ENCODE measurements around the gene ALKBH2. TPM values are rescaled to one million over a fixed set of nuclear protein-coding genes. Genes with fewer than 3 reads are reported as not detected.
A peak's percentile ranks its signal among the peaks of the same experiment; 100 is the strongest.
"Not testable (repeated sequence)": the region's sequence is repeated elsewhere in the genome, so short reads cannot be mapped to it uniquely, and the experiment has no call there.

Gene ALKBH2
- total RNA-seq, 6 donors from 2014 or later: 1.9 to 16.4 (median 12.4) TPM

GRCh38 chr12:109053382-109054123 is 39.7 kb downstream of the ALKBH2 start:
- ATAC-seq (ENCODE audit: low FRiP score in 2 of 2) (peak in 1 of 2 donors; percentile 8), DNase-seq (no peak)
- Histone ChIP-seq H3K9me3 (no peaks in the 10 kb centered on the region), H3K4me1 (peaks cover 11 to 23% (median 16%) of the 10 kb centered on the region in 4 donors), H3K36me3 (peaks cover 0 to 9% (median 7%) of the 10 kb centered on the region in 4 donors), H3K4me3 (peak overlapping the region; percentile 80 to 99 (median 94)), H3K27me3 (no peaks in the 10 kb centered on the region), H3K27ac (peak overlapping the region; percentile 83 to 93 (median 91))
- TF ChIP-seq EP300 (IDR thresholded peaks at IDR 0.05): no peak
- peak in 1 of 4 donors; percentile 37 for TF ChIP-seq POLR2A (IDR thresholded peaks at IDR 0.05)
- WGBS, 2 donors: 17 to 18% methylated on average over 9 of the region's 9 CpGs

- peaks cover 11 to 23% (median 16%) of the 10 kb centered on the region in 4 donors for H3K4me1 ChIP-seq
- TF ChIP-seq POLR2AphosphoS5 (IDR thresholded peaks at IDR 0.05) (peak; percentile 61 to 82), EP300 (IDR thresholded peaks at IDR 0.05) (no peak), POLR2A (IDR thresholded peaks at IDR 0.05) (peak in 3 of 4 donors; percentile 28 to 51 (median 44))
- 1% methylated on average over 23 to 46 of the region's 61 CpGs for WGBS, 2 donors
- H3K36me3 ChIP-seq: peaks cover 0 to 3% (median under 1%) of the 10 kb centered on the region in 4 donors
- peak; percentile 96 to 98 for ATAC-seq (ENCODE audit: low FRiP score in 2 of 2)
- H3K9me3 ChIP-seq: no peaks in the 10 kb centered on the region
- peak; percentile 87 to 95 for DNase-seq
- H3K4me3 ChIP-seq: peak within 1 kb of the TSS; percentile 80 to 99 (median 94)
- H3K27me3 ChIP-seq: no peaks in the 10 kb centered on the region
- peak within 1 kb of the TSS; percentile 83 to 93 (median 91) for H3K27ac ChIP-seq
These were observed 40.6 kb downstream of the ALKBH2 start, which contains the start of gene USP30 for GRCh38 chr12:109052414-109053323. Gene USP30 (plus strand): TSS chr12:109052576. CDS start chr12:109052679, 103 bp downstream.

- no peak for DNase-seq
- Histone ChIP-seq H3K4me3 (peak overlapping the region; percentile 80 to 99 (median 94)), H3K27ac (peak overlapping the region; percentile 83 to 93 (median 91)), H3K4me1 (peaks cover 11 to 23% (median 16%) of the 10 kb centered on the region in 4 donors), H3K9me3 (no peaks in the 10 kb centered on the region), H3K27me3 (no peaks in the 10 kb centered on the region), H3K36me3 (no peaks in the 10 kb centered on the region)
- no peak for TF ChIP-seq POLR2A (IDR thresholded peaks at IDR 0.05)
- no peak for TF ChIP-seq CTCF (IDR thresholded peaks at IDR 0.05)
- TF ChIP-seq POLR2AphosphoS5 (IDR thresholded peaks at IDR 0.05): no peak
- no peak for TF ChIP-seq EP300 (IDR thresholded peaks at IDR 0.05)
- no peak for ATAC-seq (ENCODE audit: low FRiP score in 2 of 2)
- WGBS, 2 donors: 9 to 10% methylated on average over 6 of the region's 6 CpGs
These were observed 41.2 kb downstream of the ALKBH2 start for GRCh38 chr12:109052097-109052413.

GRCh38 chr12:109049794-109050193 is 43.5 kb downstream of the ALKBH2 start:
- Histone ChIP-seq H3K4me1 (peaks cover 11 to 23% (median 16%) of the 10 kb centered on the region in 4 donors), H3K27ac (peak overlapping the region in 1 of 4 donors; percentile 52)
- not testable (repeated sequence) for DNase-seq; H3K36me3 ChIP-seq; H3K4me3 ChIP-seq; H3K9me3 ChIP-seq; ATAC-seq (ENCODE audit: low FRiP score in 2 of 2); H3K27me3 ChIP-seq
- WGBS, 2 donors: 74 to 81% methylated on average over 8 of the region's 8 CpGs

GRCh38 chr12:109048706-109049105 is 44.6 kb downstream of the ALKBH2 start:
- not testable (repeated sequence) for ATAC-seq (ENCODE audit: low FRiP score in 2 of 2); DNase-seq; H3K27me3 ChIP-seq; H3K9me3 ChIP-seq; H3K36me3 ChIP-seq; H3K4me3 ChIP-seq
- 41 to 62% methylated on average over 3 of the region's 3 CpGs for WGBS, 2 donors
- Histone ChIP-seq H3K4me1 (peaks cover 6 to 13% (median 10%) of the 10 kb centered on the region in 4 donors), H3K27ac (peak overlapping the region in 2 of 4 donors; percentile 4 to 52)
- TF ChIP-seq EP300 (IDR thresholded peaks at IDR 0.05): peak in 1 of 4 donors; percentile 58

- Histone ChIP-seq H3K27me3 (no peaks in the 10 kb centered on the region), H3K36me3 (no peaks in the 10 kb centered on the region), H3K27ac (no peak overlapping the region), H3K4me1 (peaks cover 0 to 7% (median 5%) of the 10 kb centered on the region in 4 donors), H3K4me3 (no peak overlapping the region), H3K9me3 (no peaks in the 10 kb centered on the region)
- no peak for DNase-seq
- TF ChIP-seq POLR2A (IDR thresholded peaks at IDR 0.05): no peak
- no peak for TF ChIP-seq CTCF (IDR thresholded peaks at IDR 0.05)
- TF ChIP-seq EP300 (IDR thresholded peaks at IDR 0.05): no peak
- TF ChIP-seq POLR2AphosphoS5 (IDR thresholded peaks at IDR 0.05): no peak
- no peak for ATAC-seq (ENCODE audit: low FRiP score in 2 of 2)
- WGBS, 2 donors: 68 to 72% methylated on average over 8 of the region's 8 CpGs
These were observed 46.0 kb downstream of the ALKBH2 start for GRCh38 chr12:109047081-109047805.

Measured in upper lobe of left lung (tissue), 6 donors.